NCI-H82 treated with DMSO at 0.1 percent for 48 hours (cell line): ENCODE measurements around the gene ARL2BP.

Experiments
- DNase-seq: peaks from one replicate; lab custom pipeline; 2025; ENCODE audit not compliant: unreplicated experiment; lab: John Stamatoyannopoulos, UW

The ARL2BP gene

DNA sequence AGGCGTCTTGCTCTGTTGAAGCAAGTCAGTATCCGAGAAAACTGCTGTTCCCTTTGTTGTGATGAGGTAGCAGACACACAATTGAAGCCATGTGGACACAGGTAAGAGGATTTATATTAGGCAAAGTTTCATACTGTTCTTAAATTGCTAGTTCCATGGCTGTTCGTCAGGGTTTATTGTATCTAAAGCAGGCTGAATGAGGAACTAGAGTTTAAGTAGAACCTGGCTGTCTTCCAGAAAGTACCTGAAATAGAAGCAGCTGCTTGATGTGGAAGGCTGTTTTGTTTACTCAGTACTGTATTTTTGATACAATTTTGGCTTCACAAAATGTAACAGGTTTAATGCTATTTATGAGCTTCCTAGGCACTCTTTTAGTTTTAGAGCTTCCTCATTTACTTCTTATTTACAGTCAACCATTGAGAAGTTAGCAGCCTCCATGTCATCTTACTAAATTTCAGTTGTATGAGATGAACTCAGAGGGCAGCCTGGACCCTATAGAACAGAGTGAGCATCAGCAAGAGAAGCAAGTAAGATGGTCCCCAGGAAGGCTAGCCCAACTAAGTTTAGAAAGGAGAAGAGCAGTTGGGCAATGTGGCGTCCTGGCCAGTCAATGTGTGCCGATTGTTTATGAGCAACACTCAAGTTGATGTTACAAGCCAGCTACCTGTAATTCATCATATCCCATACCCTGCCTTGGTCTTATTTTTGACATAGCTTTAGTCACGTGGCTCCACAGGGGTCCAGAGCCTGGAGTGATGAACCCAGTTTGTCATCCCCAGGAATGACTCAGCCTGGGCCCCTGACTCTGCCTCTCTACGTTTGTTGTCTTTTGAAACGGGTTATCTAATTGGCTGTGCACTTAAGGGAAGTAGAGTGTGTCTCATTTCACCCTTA lies 9.7 kb upstream of the ARL2BP start:
- DNase-seq = no peak

DNA sequence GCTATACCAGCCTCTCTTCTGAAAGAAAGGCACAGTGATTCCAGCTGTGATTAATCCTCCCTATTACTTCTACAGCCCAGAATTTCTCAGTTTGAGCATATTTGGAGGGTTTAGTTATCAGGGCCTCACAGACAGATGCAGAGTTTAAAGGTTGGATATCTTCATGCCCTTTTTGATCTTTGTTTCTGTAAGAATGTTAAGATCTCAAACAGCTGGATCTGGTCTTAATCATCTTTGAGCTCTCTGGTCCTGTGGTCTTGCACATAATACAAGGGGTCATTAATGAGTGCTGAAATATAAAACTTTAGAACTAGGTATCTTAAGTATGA lies 9.1 kb upstream of the ARL2BP start:
- DNase-seq = no peak

- DNase-seq = no peak
Observed at GRCh38 chr16:57238682-57239081, 6.4 kb upstream of the ARL2BP start.

- DNase-seq = no peak
Observed at GRCh38 chr16:57239107-57239506, 6.0 kb upstream of the ARL2BP start.

GRCh38 chr16:57240851-57241250 lies 4.2 kb upstream of the ARL2BP start:
- no peak for DNase-seq

DNA sequence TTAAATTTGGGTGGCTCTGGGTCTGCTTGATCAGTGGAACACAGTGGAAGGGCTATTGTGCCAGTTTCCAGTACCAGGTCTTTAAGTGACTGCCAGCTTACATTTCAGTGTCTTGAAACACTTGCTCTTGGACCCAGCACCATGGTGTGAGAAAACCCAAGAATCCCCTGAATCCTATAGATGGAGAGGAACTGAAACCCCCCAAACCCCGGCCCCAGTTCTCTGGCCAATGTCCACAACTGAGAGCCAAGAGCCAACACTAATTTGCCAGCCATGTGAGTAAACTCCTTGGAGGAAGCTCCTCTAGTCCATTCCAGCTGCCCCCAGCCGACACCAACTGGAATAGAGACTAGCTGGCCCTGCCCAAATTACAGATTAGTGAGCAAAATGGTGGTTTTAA lies 2.4 kb upstream of the ARL2BP start:
- DNase-seq = no peak

DNA sequence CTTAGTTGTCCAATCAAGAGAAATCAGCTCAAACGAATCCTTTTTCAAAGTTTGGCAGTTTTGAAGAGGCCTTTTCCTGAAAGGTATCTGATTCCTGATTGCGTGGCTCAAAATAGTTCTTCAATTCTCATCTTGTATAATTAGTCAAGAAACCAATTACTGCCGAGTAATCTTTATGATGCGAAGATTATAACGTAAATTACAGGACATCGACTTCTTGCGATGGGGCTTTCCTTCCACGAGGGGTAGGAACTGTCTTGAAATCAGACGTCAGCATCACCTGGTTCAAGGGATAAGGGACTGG lies 644 bp upstream of the ARL2BP start:
- no peak for DNase-seq

GRCh38 chr16:57245472-57246113 lies 534 bp downstream of the ARL2BP start:
- DNase-seq = no peak

DNA sequence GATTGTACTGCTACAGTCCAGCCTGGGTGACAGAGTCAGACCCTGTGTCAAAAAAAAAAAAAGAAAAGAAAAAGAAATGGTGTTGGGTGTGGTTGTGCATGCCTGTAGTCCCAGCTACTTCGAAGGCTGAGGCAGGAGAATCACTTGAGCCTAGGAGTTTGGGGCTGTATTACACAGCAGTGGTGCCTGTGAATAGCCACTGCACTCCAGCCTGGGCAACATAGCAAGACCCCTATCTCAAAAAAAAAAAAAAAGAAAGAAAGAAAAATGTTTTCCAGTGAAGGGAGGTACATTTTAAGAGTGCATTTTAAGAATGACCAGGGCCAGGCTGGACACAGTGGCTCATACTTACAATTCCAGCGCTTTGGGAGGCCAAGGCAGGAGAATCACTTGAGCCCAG lies 6.3 kb downstream of the ARL2BP start:
- DNase-seq = no peak

DNA sequence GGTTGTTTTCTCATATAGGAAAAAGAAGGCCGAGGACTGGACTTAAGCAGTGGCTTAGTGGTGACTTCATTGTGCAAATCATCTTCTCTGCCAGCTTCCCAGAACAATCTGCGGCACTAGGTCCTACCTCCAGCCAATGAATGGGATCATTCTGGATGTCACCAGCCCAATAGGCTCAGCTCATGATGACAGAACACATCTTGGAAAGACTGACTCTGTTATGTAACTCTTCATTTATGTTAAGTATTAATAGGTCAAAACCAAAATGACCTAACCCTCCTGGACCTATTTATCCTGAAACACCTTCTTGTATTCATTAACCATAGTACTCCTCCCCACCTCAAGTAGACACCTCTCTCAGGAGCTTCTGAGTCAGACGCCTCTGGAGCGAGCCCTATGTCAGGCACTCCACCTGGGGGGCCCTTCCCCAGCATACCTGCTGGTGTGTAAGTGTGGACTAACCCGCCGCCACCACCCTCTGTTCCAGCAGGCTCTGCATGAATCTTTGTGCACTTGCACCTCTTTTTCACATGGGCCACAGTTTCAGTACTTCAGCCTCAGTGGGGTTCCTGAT lies 7.2 kb downstream of the ARL2BP start:
- DNase-seq = no peak

DNA sequence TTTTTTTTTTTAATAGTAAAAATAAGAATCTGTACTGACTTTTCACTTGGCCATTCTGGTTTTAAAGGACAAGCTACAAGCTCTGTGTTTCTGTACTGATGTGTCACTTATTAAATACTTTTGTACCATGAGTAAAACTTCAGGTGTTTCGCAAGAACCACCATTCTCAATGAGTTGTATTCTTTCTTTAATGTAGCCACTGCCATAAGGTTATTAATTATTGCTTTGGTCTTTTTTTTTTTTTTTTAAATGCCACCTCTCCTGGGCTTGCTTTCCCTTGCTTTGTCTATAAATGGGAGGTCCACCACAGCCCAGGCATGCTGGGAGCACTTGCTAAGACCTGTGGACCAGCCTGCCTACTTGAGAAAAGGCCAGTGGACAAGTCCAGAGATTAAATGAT lies 8.4 kb downstream of the ARL2BP start:
- no peak for DNase-seq

DNA sequence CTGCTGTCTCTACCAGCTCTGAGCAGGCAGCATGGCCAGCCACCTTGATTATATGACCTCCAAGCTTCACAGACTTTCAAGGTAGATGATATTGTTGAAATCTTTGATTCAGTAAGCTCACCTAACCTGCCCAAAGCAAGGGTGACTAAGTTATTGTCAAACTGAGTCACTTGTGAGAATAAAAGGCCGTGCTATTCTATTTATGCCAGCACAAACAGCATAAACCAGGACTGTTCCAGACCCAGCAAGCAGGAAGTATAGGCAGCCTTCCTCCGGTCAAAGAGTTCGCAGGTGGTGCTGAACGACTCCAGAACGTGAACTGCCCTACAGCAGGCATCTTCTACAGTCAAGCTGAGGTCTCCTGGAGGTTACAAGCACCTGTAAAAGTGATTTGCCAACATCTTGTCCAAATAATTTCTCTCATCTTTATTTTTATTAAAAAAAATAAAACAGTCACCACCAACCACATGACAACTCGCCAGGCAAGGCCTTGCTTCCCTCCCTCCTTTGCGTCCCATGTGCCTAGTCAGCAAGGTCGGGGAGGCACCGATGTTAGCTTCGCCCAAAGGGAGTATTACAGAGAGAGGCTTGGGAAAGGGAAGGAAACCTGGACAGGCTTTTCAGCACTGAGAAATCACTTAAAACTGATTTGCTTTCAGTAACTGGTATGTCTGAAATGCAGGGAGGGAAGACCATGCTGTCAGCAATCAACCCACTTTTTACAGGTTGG lies 10.8 kb downstream of the ARL2BP start:
- DNase-seq = no peak

DNA sequence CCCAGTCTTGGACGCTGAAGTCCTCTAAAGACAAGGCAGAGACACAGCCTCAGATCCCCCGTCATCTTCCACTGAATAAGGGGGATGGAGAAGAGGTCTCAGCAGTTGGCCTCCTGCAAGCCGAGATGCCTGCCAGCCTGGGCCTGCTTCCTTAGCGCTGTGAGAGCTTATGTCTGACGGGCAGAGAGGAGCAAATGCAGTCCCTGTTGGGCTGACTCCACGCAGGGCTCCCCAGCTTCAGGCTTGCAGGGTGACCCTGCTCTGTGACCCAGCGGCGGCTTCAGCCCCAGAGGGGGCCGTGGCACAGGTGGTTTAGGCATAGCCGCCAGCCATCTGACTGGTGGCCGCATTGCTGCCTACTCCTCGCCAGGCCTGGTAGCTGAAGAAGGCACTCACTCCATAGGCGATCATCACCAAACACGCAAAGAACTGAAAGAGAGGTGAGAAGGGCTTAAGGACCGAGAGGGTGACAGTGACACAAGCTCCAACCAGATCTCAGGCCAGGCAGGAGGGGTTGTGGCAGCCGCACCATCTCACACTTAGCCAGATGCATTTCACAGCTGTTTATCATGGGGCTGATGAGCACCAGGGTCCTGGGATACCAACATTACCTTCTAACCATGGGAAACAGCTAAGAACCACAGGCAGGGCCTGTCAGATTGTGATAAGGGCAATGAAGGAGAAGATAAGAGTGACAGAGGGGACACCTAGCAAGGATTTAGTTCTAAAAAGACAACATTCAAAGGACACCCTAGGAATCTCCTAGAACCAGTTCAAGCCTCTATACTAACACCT lies 11.7 kb downstream of the ARL2BP start:
- no peak for DNase-seq

- DNase-seq = no peak
Observed at GRCh38 chr16:57257455-57258070, 12.5 kb downstream of the ARL2BP start.

DNA sequence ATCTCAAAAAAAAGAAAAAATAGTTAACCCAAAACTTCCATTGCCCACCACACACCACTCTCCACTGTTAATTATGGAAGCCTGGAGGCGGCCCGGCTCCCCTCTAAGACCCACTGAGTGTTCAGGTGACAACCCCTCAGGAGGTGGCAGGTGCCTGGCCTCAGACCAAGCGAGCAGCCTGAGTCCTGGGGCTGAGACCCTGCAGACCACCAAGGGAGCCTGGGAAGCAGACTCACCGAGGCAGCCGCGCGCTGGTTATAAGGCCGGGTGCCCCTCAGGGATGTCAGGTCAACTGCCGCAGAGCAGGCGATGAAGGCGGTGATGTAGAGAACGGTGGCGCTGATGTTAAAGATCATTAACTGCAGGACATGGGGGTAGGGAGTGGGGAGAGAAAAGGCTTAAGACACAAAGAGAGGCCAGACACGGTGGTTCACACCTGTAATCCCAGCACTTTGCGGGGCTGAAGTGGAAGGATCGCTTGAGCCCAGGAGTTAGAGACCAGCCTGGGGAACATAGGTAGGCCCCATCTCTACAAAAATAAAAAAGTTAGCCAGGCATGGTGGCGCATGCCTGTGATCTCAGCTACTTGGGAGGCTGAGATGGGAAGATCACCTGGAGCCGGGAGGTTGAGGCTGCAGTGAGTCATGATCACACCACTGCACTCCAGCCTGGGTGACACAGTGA lies 13.3 kb downstream of the ARL2BP start:
- DNase-seq = no peak

DNA sequence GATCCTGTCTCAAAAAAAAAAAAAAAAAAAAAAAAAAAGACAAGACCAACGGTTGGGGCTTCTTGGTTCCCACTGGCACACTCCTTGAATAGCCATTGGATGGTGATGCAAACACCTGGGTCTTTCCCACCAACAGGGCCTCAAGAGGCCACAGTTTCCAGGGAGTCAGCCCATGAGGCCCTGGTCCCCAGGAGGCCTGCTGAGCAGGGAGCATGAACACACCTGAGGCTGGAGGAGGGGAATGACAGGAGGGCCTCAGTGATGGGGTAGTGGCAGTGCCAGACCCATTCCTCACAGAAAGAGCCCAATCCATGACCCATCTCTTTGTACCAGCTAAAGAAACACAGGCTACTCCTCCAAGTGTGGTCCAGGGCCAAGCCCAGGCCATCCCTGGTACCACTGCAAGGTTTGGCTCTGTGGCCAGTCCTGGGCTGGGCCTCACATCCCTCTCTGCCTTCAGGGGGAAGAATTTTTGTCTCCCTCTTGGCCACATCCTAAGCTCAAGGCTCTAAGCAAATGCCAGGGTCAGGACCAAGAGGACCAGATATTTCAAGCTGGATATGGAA lies 13.9 kb downstream of the ARL2BP start:
- no peak for DNase-seq

DNA sequence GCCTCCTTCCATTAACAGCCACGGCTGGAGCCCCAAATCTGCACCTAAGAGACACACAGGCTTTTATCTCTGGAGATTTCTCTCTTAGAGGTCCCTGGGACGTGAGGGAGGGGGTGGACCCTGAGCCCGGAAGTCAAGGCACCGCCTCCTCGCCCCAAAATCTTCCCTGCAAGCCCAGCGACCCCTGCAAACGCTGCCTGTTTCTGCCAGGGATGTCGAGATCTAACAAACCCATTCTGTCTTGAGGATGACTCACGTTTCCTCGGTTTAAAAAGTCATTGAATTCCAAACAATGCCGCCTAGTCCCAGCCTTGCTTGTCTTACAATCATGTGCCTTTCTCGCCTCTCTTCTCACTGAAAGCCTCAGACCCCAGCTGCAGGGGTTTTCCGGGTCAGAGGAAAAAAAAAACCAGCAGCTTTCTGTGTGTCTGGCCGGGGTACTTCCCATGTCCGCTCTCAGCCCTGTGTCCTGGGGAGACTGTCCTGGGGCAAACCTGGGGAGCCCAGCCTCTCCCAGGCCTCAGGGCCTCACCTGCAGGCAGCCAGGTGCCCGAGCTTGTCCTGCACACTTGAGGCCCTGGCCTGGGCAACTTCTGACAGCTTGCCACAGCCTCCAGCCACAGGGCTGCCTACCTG lies 15.4 kb downstream of the ARL2BP start:
- DNase-seq = no peak

DNA sequence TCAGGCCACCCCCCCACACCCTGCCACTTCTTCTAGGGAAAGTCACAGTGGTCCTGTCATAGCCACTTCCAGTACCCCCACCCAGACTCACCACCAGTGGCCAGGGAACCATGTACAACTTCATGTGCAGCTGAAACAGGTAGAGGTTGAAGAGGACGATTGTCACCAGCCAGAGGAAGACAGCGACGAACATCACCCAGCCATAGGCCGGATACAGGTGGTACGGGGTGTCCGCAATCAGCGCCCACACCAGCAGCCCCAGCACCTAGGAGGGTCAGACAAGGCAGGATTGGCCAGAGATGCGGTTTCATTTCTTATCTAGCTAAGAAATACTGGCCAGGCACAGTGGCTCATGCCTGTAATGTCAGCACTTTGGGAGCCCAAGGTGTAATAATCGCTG lies 16.7 kb downstream of the ARL2BP start:
- no peak for DNase-seq

DNA sequence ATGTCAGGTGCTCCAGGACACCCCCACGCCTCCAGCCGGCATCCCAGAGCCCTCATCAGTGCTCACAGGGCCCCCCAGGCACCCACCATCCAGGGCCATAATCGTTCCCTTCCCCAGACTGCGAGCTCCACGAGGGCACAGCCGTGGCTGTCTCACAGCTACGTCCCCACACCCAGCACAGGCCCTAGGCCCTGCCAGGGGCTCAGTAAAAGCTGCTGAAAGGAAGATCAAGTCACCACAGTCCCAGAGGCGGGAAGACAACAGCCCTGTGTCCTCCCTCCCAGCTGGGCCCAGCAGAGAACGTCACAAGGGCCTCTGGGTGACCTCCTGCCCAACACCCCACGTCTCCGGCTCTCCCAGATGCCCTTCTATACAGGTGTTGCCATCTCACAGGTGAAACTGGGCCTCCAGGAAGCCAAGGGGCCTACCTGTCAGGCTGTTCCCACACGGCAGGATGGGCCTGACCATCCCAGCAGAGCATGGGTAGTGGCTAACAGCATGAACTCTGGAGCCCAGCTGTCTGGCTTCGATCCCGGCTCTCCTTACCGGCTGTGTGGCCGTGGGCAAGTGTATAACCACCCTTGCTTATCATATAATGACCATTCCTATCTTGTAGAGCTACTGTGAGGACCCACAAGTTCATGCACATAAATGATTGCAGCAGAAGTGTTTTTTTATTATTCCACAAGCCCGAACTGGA lies 17.9 kb downstream of the ARL2BP start:
- no peak for DNase-seq
